GM21526 (cell line): ENCODE measurements around the gene LHX4.

Experiments used
- ATAC-seq: cut with Tn5 transposase; IDR thresholded peaks from one replicate; pipeline ENCODE4 v1.9.1; 2021; ENCODE audit warnings: moderate library complexity; ENCODE audit not compliant: unreplicated experiment, low FRiP score

LHX4 gene

GRCh38 chr1:180229483-180230415 lies at the start of gene LHX4:
Gene LHX4, plus strand, starts transcription at chr1:180230264. Its CDS starts 266 bp downstream, at chr1:180230530.
- no peak for ATAC-seq

GRCh38 chr1:180181048-180181447 lies 49.0 kb upstream of the LHX4 start:
- ATAC-seq, result no peak

GRCh38 chr1:180181996-180182642 lies 47.9 kb upstream of the LHX4 start:
- no peak for ATAC-seq

- no peak for ATAC-seq
Measured at GRCh38 chr1:180182643-180183311, 47.3 kb upstream of the LHX4 start.

GRCh38 chr1:180183426-180183825 lies 46.6 kb upstream of the LHX4 start:
- no peak for ATAC-seq

GRCh38 chr1:180184041-180184440 lies 46.0 kb upstream of the LHX4 start:
- no peak for ATAC-seq

GRCh38 chr1:180185281-180185680 lies 44.8 kb upstream of the LHX4 start:
- ATAC-seq, result no peak

GRCh38 chr1:180185971-180186645 lies 44.0 kb upstream of the LHX4 start:
- ATAC-seq, result no peak

- ATAC-seq, result no peak
Measured at GRCh38 chr1:180186831-180187230, 43.2 kb upstream of the LHX4 start.

GRCh38 chr1:180187626-180188025 lies 42.4 kb upstream of the LHX4 start:
- ATAC-seq, result no peak

- no peak for ATAC-seq
Measured at GRCh38 chr1:180188091-180188506, 42.0 kb upstream of the LHX4 start.

- no peak for ATAC-seq
Measured at GRCh38 chr1:180188684-180189175, 41.3 kb upstream of the LHX4 start.

GRCh38 chr1:180190091-180190490 lies 40.0 kb upstream of the LHX4 start:
- no peak for ATAC-seq

- ATAC-seq, result no peak
Measured at GRCh38 chr1:180192172-180192571, 37.9 kb upstream of the LHX4 start.

GRCh38 chr1:180193141-180194047 lies 36.7 kb upstream of the LHX4 start:
- no peak for ATAC-seq

- ATAC-seq, result no peak
Measured at GRCh38 chr1:180194048-180194425, 36.0 kb upstream of the LHX4 start.

GRCh38 chr1:180194546-180195207 lies 35.4 kb upstream of the LHX4 start:
- ATAC-seq, result no peak

GRCh38 chr1:180195401-180195800 lies 34.7 kb upstream of the LHX4 start:
- ATAC-seq, result no peak

- ATAC-seq, result no peak
Measured at GRCh38 chr1:180195916-180196315, 34.1 kb upstream of the LHX4 start.
